Embryonic facial prominence (tissue), 1 donor: ENCODE results near the gene CD300E.
"Not testable (repeated sequence)": the region's sequence is repeated elsewhere in the genome, so short reads cannot be mapped to it uniquely, and the experiment has no call there.

Experiments used
- DNase-seq: peaks from one replicate; pipeline ENCODE4 v3.0.0-alpha.2; 2016; ENCODE audit errors: extremely low spot score

The CD300E gene

DNA sequence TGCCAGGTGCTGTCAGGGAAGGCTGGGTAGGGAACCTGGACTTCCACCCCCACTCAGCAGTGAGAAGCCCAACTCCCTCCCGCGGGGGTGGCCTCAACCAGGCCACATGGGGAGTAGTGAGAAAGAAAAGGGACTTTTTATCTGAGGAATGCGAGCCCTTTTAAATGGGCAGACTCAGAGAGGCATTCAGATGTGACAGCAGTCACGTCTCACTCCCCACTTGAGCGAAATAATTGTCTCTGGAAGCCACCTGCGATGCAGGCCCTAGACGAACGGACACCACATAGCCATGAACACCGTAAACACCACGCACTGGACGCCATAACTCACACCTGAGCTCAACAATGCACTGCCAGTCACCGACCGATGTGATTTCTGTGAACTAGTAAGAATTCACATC, 11.9 kb upstream of the CD300E start:
- DNase-seq = no peak

DNA sequence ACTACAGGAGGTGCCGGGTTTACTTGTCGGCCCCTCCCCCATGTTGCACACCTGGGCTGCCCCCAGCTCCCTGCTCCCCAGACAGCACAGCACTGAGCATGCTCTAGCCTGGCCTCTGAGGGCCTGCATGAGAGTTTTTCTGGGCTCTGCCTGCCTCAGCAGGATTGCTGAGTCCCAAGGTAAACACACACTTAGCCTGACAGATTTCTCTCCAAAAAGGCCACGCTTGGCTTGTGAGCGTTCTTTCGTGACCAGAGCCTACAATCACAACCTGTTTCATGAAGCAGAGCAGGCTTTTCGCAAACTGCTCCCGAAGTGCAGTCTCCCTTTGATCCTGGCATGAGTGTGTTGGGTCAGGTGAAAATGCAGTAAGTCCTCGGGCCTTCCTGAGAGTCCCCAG, 9.8 kb upstream of the CD300E start:
- DNase-seq = no peak

DNA sequence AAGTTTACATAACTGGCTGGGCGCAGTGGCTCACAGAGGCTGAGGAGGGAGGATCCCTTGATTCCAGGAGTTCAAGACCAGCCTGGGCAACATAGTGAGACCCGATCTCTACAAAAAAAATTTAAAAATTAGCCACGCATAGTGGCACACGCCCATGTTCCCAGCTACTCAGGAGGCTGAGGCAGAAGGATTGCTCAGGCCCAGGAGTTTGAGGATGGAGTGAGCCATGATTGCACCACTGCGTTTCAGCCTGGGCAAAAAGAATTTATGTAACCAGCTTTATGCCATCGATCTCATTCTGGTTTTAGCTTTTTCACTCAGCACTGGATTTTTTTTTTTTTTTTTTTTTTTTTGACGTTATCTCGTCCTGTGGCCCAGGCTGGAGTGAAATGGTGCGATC, 9.1 kb upstream of the CD300E start:
- DNase-seq = no peak

DNA sequence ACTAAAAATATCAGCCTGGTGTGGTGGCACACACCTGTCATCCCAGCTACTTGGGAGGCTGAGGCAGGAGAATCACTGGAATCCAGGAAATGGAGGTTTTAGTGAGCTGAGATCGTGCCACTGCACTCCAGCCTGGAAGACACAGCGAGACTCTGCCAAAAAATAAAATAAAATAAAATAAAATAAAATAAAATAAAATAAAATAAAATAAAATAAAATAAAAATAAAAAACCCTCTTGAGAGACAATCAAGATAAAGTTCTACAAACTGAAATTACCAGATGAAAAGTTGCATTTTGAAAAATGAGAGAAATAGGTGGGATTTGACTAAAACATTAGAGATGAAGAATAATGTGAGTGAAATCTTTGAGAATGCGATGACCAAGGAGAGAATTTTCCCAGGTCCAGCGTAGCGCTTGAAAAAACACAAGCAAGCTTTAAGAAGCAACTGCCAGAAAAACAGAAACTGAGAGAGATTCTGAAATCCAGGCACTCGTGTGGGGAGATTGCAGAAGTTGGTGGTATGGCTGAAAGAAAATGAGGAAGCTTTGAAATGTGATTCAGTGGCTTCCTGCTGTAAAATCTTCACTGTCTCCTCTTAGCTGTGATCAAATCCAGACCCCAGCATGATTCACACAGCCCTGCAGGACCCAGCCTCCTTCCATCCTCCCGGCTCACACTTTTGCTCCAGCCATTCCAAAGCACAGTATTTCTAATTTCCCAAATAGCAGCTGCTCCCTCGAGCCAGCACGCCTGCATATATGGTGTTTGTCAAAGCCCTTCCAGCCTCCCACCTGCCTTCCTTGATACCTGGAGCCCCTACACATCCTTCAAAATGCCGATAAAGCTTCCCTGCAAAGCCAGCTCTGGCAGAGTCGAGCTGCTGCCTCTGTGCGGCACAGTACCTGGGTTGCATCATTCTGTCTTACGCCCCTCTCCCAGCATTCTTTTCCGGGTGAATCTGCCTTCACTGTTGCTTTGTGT, 8.2 kb upstream of the CD300E start:
- DNase-seq = no peak

DNA sequence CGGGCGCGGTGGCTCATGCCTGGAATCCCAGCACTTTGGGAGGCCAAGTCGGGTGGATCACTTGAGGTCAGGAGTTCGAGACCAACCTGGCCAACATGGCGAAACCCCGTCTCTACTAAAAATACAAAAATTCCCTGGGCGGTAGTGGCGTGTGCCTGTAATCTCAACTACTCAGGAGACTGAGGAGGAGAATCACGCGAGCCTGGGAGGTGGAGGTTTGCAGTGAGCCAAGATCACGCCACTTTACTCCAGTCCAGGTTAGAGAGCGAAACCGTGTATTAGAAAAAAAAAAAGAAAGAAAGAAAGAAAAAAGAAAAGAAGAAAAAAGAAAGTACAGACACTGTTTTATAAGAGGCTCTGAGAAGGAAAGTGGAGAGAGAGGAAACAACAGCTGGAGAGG, 6.7 kb upstream of the CD300E start:
- DNase-seq = not testable (repeated sequence)

DNA sequence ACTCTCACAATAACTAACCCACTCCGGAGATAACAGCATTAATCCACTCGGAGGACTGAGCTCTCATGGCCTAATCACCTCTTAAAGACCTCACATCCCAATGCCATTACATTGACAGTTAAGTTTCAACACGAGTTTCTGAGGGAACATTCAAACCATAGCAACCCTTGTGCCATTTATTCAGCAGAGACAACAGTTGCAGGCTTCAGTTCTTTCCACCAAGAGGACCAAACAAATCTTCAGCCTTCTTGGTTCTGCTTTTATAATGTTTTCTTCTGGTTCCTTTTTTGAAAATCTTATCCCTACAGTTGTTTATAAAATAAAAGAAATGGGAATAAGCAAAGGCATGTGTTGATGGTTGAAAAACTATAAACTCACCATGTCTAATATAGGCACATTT, 2.1 kb upstream of the CD300E start:
- no peak for DNase-seq

DNA sequence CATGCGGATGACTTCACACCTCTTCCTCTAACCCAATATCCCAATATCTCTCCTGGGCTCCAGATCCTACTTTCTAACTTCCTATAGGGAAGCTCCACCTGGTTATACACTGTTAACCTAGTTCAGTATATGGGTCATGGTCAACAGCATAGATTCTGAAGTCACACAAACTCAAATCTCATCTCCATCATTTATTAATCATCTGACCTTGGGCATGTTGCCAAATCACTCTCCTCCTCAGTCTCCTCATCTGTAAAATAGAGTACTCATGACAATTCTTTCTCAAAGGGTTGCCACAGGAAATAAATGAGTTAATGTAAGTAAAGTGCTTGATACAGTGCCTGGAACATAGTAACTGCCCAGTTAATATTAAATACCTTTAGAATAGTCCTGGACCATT, 593 bp upstream of the CD300E start:
- DNase-seq = no peak

DNA sequence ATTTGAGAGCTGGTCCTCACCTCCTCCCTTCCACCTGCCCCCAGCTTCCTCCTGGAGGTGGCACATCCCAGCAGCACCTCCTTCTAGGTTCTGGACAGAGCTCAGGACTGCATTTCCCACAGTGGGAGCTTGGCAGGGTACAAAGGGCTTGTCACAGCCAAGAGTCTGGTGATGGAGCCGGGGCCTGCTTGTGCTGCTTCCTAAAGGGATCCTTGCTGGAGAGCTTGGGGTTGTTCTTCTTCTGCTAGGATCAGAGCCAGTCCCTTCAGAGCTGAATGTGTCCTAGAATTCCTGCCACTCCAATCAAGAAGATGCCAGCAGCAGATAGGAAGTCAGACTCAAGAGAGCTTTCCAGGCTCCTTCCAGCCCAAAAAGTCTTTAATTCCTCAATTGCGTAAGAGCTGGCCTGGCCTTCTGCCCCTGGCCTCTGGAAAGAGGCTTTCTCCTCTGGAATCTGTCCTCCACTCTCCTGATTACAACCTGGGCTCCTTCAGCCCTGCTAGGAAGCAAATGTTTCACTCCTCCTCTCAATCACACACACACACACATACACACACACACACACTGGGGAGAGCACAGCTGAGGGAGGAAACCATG, 4.4 kb downstream of the CD300E start:
- DNase-seq = no peak

DNA sequence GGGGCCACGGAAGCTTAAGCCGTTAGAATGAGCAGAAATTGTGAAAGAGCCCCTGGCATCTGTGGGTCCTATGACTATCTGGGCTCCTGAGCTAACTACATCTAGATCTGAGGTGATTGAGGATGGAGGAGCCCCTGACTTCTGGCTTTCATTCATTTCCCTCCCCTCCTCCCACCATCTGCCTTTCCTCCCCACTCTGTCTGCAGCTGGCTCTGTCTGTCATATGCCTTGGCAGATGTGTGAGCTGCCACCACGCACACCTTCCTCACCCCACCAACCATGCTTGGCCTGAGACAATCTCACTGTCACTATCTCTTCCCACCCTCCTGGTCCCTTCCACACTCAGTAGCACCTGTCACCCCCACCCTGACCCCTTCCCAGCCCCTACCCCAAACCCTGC, 5.1 kb downstream of the CD300E start:
- DNase-seq = no peak

DNA sequence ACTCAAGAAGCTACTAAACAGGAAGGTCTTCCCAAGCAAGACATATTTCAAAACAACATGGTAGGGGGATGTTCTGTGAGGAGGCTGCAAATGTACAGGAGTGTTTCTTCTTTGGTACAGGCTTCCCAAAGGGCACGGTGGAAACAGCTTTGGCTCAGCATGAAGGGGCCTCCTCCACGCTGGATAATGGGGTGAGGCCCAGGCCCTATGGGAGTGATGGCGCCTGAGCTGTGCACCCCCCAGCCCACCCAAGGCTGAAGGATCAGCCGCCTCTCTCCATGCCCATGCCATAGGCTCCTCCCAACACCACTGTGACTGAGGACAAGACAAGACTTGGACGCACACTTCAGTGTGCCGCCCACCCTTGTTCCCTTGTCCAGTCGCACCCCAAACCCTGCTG, 6.8 kb downstream of the CD300E start:
- no peak for DNase-seq

DNA sequence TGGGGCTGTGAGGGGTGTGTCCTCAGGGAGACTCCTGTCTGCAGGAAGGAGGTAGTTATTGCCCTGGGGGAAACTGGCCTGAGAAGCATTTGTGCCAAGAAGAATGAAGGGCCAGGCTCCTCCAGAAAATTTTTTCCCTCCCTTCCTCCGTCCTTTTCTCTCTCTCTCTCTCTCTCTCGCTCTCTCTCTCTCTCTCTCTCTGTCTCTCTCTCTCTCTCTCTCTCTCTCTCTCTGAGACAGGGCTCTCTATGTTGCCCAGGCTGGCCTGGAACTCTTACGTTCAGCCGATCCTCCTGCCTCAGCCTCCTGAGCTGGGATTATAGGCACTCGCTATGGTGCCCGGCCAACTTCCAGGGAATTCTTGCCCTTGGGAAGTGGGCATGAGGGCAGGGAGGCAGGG, 11.5 kb downstream of the CD300E start:
- DNase-seq = no peak

DNA sequence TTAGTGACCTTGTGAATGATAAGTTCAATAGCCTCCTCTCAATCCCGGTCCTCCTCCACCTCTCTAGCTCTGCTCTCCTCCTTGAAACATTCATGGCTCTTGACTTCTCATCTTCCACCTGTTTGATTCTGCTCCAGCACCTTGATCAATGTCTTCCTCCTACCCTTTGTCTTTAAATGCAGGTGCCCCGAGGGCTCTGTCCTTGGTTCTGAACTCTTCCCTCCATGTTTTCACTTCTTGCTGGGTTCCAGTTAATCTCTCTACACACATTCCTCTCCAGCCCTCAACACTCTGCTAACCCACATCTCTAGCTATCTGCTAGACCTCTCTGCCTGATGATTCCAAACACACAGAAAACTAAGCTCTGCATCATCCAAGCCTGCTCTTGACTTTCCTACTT, 13.4 kb downstream of the CD300E start:
- no peak for DNase-seq

DNA sequence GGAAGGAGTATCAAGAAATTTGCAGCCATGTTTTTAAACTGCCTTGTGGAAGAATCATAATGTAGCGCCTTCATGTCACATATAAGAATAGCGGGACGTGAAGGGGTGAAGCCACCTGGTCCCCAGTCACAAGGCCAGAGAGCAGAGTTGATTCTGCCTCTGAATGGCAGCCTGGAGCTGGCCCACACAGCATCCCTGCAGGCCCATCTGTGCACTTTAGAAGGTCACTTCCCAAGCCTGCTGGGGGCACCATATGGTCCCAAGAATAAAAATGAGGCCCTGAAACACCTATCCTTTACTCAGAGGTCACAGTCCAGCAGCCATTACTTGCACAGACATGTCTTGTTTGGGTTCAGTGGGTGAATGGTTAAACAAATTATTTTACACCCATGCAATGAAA, 15.0 kb downstream of the CD300E start:
- DNase-seq = no peak

DNA sequence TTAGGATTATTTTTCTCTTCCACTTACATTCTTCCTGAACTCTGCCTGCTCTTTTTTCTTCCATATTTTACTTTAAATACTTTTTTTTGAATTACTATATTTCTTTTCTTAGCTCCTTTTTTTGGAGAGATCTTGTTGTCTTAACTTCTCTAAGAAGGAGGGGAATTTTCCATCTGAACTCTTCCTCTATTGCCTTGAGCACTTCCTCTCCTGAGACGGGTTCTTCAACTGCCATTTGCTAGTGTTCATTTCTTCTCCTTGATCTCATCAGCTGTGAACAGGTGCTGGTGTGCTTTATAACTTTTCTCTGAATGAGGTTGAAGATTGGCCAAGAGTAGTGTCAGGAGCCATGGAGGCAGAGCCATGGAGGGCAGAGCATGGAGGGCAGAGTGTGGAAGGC, 16.3 kb downstream of the CD300E start:
- DNase-seq = no peak

DNA sequence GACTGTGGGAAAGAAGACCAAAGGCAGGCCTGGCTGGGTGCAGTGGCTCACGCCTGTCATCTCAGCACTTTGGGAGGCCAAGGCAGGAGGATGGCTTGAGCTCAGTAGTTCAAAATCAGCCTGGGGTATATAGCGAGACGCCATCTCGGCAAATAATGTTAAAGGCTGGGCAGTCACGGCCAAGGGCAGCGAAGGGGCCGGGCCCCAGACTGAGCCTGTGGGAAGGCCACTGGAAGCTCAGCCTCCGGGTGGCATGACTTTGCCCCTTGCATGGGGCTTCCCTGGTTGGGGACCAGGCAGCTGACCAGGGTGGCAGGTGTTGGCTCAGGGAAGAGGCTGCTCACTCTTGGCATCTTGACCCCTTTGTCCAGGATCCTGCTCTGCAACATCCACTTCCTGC, 17.5 kb downstream of the CD300E start:
- DNase-seq = no peak

DNA sequence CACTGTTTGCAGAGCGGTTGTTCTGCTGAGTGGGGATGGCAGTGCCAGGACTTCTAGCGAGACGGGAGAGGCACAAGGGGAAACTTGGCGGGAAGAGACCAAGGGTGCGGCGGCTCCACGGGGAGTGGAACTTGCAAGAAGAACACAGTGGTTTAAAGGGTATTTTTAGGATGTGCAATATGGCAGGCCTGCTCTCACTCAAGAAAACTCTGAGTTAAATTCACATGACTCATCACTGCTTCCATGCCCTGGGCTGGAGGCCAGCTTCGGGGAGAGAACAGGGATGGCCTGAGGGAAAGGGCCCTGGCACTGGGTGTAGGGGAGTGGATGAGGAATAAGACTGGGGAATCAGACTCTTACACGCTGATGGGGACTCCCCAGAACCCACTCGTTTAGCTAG, 18.2 kb downstream of the CD300E start:
- no peak for DNase-seq

DNA sequence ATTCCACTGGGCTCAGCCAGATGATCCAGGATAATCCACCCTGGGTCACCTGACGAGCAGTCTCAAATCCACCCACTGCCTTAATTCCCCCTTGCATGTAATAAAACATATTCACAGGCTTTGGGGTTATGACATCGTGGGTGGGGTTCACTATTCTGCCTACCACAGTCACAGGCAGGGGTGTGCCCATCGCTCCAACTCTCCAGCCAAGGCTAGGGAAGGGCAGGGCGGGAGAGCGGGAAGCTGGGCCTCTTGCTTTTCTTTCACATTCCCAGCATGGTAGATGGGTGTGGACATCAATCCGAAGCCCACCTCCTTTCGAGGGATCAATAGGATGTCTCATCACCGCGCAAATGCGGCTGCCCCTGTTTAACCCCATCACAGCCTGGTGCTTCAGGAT, 18.8 kb downstream of the CD300E start:
- DNase-seq = no peak

DNA sequence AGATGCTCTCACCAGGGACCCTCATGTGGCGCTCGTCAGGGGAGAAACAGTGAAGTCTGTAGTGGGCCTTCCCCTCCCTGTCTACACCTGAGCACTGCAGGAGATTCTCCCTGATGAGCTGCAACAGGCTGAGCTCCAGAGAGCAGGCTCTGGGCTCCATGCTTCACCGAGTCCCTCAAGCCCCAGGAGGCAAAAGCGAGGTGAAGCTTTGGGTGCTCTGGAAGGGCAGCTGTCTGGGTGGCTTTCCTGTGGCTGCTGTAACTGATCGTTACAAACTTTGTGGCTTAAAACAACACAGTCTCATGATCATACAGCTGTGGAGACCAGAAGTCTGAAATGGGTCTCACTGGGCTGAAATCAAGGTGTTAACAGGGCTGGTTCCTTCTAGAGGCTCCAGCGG, 19.3 kb downstream of the CD300E start:
- no peak for DNase-seq

DNA sequence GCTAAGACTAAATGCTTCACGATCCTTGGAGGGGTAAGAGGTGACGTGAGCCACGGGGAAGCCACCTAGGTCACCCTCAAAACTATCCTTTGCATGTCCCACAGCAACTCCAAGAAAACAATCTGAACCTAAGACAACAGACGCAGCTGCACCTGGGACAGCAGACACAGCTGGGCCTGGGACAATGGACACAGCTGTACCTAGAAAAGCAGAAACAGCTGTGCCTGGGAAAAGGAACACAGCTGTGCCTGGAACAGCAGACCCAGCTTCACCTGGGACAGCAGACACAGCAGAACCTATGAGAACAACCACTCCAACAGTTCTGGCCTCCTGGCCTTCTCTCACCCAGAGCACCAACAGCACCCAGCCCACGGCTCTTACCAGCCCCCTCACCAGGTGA, 19.8 kb downstream of the CD300E start:
- DNase-seq = no peak

DNA sequence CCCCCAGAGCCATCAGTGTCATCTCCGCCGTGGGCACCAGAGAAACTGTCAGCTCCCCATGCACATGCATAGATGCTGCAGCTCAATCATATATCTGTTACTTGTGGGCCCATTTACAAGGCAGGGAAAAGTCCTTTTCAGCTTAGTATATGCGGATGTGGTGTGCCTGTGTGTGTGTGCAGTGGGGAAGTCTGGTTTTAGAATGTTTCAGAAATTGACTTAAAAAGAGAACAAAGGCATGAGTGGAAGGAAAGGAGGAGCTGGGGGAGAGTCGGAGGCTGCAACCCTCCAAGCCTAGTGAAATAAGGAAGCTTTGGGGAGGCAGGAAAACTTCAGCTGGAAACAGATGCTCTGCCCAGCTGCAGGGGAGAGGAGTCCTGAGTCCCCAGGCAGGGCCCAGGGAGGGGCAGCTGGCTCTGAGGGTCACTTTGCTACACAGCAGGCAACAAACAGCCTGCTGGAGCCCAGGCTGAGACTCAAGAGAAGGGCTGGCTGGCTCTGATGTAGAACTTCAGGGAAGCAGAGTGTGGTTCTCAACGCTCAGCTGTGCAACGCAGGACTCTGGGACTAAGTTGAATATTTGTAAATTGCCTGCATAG, 20.4 kb downstream of the CD300E start:
- DNase-seq = no peak

DNA sequence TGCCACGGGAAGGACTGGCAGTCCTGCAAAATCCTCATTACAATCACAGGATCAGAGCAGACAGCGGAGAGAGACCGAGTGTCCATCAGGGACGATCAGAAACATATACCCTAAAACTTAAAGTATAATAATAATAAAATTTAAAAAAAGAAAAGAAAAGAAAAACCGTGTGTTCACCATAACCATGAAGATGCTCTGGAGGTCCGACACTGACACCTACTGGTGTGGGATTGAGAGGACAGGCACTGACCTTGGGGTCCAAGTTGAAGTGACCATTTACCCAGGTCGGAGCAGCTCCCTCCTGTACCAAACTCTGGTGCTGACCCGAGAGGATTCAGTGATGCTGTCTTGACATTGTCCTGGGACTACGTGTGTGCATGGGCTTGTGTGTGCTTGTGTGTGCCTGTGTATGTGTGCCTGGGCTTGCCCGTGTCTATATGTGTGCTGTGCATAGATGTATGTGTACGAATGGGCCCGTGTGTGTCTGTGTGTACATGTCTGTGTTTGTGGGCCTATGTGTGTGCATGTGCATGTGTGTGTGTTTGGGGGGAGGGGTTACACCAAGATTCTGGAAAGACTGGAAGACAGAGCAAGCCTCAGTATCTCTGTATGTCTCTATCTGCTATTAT, 21.5 kb downstream of the CD300E start:
- DNase-seq = no peak

DNA sequence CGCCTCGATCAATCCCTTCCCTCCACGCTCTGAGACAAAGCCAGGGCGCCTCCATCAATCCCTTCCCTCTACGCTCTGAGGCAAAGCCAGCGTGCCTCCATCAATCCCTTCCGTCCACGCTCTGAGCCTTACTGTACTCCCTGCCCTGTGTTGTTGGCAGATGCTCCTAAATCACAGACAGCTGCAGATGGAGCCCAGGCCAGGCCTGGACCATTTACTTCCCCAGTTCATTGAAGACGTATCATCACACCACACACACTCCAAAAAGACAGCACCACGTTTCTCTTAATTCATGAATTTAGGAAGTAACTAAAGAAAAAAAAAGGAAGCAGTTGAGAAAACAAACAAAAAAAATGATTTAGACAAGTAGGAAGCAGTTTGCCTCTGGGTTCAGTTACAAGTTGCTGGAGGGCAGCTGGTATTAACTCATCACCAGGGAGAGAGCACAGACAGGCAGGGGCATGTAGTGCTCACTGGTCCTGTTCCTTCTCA, 24.0 kb downstream of the CD300E start:
- DNase-seq = no peak
